Activated T-cell treated with anti-CD3 and anti-CD28 coated beads, Interleukin-2, amount 50 U/mL, for 1 hour (primary cell): ENCODE data around the gene RAB8A.

Source experiments
- DNase-seq: peaks from one replicate; pipeline ENCODE4 v3.0.0-alpha.2; 2020

The RAB8A gene

GRCh38 chr19:16111160-16111908 is at the start of gene RAB8A:
Gene RAB8A, plus strand, starts transcription at chr19:16111889. Its CDS starts 13 bp downstream, at chr19:16111902.
- peak; percentile 100 for DNase-seq

GRCh38 chr19:16061943-16062342 is 49.7 kb upstream of the RAB8A start:
- no peak for DNase-seq

GRCh38 chr19:16062789-16063188 is 48.9 kb upstream of the RAB8A start:
- DNase-seq = peak; percentile 79

GRCh38 chr19:16064209-16064889 is 47.3 kb upstream of the RAB8A start:
- no peak for DNase-seq

- DNase-seq = no peak
These were observed 45.0 kb upstream of the RAB8A start for GRCh38 chr19:16066611-16067104.

GRCh38 chr19:16067205-16067938 is 44.3 kb upstream of the RAB8A start:
- DNase-seq = no peak

- DNase-seq = no peak
These were observed 42.9 kb upstream of the RAB8A start for GRCh38 chr19:16068696-16069259.

- no peak for DNase-seq
These were observed 41.8 kb upstream of the RAB8A start for GRCh38 chr19:16069813-16070365.

GRCh38 chr19:16070366-16070990 is 41.2 kb upstream of the RAB8A start:
- peak; percentile 81 for DNase-seq

- DNase-seq = peak; percentile 14
These were observed 40.5 kb upstream of the RAB8A start for GRCh38 chr19:16071072-16071691.

- peak; percentile 17 for DNase-seq
These were observed 38.2 kb upstream of the RAB8A start for GRCh38 chr19:16073481-16073880.

GRCh38 chr19:16073988-16074387 is 37.7 kb upstream of the RAB8A start:
- DNase-seq = peak; percentile 20

GRCh38 chr19:16074488-16075365 is 37.0 kb upstream of the RAB8A start:
- DNase-seq = peak; percentile 20

GRCh38 chr19:16075430-16076153 is 36.1 kb upstream of the RAB8A start:
- peak; percentile 19 for DNase-seq

GRCh38 chr19:16076154-16076957 is 35.3 kb upstream of the RAB8A start, which contains the start of gene TPM4:
Gene TPM4, plus strand, starts transcription at chr19:16076495. Its CDS starts 71 bp downstream, at chr19:16076566.
- DNase-seq = peak; percentile 89

- peak; percentile 52 for DNase-seq
These were observed 34.6 kb upstream of the RAB8A start for GRCh38 chr19:16076958-16077611.

GRCh38 chr19:16077984-16078758 is 33.5 kb upstream of the RAB8A start:
- DNase-seq = peak; percentile 55
